Measurements from ENCODE around the gene NBL1.
"Not testable (repeated sequence)": the region's sequence is repeated elsewhere in the genome, so short reads cannot be mapped to it uniquely, and the experiment has no call there.

NBL1 gene

DNA sequence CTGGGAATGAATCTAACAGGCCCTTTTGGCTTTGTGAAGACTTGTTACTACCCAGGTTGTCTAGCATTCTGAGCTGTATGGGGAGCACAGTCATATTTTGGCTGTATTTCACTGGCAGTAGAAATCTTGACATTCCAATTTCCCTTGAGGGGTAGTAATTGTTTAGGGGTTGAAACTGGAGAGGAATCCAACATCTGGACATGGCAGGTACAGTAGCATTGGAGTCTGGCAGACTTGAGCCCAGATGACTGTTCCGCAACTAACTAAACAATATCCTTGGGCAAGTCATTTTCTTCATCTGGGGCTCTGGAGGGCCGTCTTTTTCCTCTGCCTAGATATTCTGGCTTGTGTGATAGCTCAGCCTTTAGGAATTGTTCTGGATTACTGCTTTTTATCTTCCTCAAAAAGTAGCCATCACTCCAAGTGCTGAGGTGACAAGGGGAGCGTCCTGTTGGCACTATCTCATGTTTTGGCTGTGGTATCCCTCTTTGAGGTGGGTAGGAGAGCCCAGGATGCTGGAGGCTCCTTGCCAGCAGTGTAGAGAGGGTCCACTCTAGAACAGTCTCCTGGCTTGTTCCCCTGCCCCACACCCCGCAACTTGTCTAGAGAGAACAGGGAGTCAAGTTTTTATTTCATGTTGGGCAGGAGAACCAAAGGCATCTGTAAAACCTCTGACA is 22.7 kb upstream of the NBL1 start:
- no peak for DNase-seq (ENCODE audit: low read depth in 2 of 2, low spot score in 1 of 2)

DNA sequence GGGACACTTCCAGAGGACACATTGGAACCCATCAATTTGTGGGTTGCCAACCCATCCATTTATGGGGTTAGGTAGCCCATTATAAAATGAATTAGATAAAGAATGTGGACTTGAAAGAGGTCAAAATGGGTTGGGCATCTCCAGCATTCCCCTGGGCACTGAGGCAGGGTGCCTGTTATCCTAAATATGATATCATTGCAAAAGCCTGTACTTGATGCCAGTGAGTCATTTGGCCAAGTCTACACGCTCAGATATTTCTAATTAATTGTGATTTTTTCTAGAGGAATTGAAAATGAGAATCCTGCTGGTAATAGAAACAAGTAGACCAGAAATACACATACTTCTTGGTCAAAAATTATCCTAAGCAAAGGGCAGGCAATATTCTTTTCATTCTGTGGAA is 21.9 kb upstream of the NBL1 start:
- no peak for DNase-seq (ENCODE audit: low read depth in 2 of 2, low spot score in 1 of 2)

DNA sequence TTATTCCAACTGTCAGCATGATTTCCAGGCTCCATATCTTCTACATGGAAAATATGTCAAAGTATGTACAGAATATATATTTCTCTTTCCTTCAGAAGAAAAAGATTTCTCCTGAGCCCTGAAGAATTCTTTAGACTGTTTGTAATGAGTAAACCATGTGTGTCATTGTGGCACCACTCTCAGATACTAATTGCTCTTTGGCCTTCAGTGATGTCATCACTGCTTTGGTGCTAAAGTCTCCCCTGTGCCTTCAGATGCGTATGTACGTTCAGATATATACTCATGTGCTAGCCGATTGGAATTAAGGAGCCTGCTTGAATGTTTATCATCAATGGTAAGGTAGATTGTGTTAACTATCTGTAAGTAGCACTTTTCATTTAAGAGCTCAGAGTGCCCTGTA is 20.6 kb upstream of the NBL1 start:
- DNase-seq (ENCODE audit: low read depth in 2 of 2, low spot score in 1 of 2): no peak

DNA sequence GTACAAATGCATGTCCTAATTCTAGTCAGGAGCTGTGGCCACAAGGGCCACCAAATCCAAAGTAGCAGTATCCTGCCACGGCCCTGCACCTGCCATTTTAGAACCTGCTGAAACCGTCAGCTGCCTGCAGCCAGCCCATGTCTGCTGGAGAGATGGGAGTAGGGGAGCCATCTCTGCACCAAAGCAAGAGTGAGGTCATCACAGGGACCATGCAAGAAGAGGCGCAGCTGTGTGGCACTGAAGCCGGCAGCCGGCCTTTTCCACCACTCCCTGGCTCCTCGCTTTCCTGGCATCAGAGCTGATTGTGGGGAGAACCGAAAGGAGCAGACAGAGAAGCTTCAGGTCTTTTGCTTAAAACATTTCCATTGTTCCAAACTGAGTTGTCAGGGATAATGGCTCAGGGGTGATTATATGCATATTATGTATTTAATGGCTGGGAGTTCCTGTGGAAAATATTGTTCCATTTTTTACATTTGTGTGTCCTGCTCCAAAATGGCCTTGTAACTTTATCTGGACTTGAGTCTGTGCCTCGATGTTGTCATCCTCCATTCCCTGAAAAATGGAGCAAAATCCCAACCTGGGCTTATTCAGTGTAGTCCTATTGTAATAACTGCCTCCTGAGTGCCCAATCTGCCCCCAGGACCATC is 18.7 kb upstream of the NBL1 start:
- DNase-seq (ENCODE audit: low read depth in 2 of 2, low spot score in 1 of 2): no peak

DNA sequence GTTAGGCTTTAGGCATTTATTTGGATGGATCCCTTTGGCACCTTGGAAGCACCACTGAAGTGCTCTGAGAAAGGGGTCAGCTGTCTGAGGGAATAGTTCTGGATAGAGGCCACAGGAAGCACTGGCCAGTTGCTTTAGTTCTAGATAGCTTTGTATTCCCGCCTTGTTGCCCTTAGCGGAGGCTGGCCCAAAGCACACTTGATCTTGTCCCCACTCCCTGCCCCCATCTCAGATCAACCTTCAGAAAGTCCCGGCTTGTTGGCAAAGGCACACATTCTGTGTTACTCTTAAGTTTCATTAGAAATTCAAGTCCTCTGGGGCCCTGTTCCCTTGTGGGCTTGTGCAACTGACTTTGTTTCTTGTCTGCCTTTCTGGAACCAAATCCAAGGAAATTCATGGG is 15.2 kb upstream of the NBL1 start:
- DNase-seq (ENCODE audit: low read depth in 2 of 2, low spot score in 1 of 2): no peak

DNA sequence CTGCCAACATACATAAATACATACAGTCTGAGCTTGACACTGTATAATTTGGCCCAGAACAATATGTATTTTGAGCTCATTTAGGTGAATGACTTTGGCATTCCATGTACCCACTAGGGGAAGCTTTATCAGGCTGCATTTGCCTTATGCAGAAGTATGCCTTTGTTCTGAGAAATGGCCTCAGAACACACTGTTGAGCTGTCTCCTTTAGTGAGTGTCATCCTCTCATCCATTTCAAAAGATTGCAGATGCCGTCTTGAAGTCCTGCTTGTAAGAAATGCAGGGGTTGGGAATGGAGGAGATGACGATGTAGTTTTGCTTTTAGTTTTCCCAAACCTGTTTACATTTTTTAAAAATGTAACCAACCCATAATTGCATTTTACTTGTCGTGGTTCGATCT is 14.8 kb upstream of the NBL1 start:
- DNase-seq (ENCODE audit: low read depth in 2 of 2, low spot score in 1 of 2): no peak

DNA sequence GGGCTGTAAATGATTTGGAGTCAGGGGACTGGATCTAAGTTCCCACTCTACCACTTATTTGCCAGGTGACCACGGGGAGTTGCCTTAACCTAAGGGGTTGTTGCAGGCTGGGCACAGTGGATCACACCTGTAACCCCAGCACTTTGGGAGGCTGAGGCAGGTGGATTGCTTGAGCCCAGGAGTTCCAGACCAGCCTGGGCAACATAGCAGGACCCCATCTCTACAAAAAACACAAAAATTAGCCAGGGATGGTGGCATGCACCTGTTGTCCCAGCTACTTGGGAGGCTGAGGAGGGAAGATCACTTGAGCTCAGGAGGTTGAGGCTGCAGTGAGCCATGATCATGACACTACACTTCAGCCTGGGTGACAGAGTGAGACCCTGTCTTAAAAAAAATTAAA is 13.9 kb upstream of the NBL1 start:
- DNase-seq (ENCODE audit: low read depth in 2 of 2, low spot score in 1 of 2): not testable (repeated sequence)

DNA sequence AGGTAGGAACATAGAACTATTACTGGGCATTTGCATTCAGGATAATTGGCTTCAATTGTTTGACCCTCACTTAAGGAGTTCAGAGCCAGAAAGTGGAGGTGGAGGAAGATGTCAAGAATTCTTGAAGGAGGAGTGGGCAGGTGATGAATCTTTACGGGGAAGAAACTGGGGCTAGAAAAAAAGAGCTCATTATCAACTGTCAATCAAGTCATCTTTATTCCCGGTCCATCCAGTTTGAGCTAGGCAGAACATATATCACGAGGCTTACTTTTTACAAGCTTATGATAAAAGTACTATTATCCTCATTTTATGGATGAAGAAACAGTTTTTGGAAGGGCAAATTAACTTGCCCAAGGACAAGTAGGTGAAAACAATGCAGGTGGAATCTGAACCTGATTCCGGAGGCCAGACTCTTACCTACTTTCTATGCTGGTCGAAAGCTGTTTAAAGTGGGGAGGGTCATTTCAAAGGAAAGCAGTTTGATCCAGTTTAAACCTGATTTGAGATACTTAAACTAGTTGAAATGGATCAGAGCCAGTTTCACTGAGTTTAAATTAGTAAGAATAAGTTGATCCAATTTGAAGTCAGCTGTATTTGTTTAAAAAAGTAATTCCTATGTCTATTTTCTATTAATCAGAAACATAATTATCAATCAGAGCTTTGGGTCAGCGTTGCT is 13.3 kb upstream of the NBL1 start:
- DNase-seq (ENCODE audit: low read depth in 2 of 2, low spot score in 1 of 2): no peak

DNA sequence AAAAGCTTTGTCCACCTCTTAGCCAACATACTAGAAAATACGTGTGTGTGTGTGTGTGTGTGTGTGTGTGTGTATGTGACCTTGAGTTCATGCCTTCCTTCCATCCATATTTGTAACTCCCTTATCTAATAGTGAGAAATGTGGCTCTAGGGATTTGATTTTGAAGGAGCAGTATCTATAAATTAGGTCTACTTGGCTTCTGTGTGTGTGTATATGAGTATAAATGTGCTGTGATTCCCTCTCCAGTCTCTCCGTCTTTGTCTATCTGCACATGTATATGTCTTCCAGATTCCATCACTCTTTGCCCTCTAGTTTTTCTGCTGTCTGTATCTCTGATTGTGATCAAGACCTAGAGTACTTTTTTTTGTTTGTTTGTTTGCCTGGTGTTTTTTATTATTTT is 11.9 kb upstream of the NBL1 start:
- no peak for DNase-seq (ENCODE audit: low read depth in 2 of 2, low spot score in 1 of 2)

DNA sequence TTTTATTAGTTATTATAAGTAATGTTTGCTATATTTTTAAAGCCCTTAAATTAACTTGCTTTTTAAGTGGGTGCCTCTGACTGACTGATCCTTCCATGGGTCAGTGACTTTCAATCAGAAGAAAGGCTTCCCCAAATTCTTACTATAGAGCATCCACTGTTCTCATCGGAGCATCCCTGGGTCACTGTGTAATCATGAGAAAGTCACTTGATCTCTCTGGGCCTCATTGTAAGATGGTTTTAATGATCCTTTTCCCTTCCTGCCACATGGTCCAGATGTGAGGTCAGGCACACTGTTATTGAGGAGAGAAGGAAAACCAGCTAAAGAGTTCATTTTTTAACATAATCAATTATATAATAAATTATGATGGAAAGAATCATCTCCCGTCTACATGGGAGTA is 11.0 kb upstream of the NBL1 start:
- no peak for DNase-seq (ENCODE audit: low read depth in 2 of 2, low spot score in 1 of 2)

DNA sequence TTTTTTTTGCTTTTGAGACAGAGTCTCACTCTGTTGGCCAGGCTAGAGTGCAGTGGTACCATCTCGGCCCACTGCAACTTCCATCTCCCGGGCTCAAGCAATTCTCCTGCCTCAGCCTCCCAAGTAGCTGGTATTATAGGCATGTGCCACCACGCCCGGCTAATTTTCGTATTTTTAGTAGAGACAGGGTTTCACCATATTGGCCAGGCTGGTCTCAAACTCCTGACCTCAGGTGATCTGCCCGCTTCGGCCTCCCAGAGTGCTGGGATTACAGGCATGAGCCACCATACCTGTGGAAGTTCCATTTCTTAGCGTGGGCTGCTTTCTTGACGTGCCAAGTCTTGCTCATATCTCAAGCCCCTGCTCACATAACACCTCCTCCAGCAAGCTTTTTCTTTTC is 9.0 kb upstream of the NBL1 start:
- not testable (repeated sequence) for DNase-seq (ENCODE audit: low read depth in 2 of 2, low spot score in 1 of 2)

DNA sequence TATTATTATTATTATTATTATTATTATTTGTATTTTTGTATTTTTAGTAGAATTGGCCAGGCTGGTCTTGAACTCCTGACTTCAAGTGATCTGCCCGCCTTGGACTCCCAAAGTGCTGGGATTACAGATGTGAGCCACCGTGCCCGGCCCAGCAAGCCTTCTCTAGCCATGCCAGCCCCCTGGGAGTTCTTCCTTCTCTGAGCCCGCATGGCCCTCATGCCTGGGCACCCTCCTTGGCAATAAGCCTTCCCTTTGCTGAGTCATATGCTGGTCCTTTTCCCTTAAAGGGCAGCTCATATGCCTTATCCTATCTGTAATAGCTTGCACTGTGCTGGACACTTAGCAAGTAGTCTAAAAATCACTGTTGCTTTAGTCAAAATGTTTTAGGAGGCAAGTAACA is 8.5 kb upstream of the NBL1 start:
- no peak for DNase-seq (ENCODE audit: low read depth in 2 of 2, low spot score in 1 of 2)

DNA sequence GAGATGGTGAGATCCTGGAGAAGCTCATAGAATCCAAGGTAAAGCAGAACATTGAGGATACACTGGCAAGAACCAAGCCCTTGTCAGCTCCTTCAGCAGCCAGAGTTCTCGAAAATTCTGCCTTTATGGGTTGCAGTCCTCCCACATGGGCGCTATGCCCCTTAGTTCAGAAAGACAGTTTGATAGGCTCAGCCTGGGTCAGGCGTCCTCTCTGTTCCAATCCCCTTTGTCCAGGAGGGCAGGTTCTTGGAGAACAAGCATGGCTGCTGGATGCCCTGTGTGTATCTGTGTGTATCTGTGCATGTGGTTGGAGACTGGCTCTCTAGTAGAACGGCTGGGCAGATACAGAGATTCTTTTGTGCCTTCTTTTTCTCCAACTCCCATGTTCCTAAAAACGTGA is 8.0 kb upstream of the NBL1 start:
- no peak for DNase-seq (ENCODE audit: low read depth in 2 of 2, low spot score in 1 of 2)

DNA sequence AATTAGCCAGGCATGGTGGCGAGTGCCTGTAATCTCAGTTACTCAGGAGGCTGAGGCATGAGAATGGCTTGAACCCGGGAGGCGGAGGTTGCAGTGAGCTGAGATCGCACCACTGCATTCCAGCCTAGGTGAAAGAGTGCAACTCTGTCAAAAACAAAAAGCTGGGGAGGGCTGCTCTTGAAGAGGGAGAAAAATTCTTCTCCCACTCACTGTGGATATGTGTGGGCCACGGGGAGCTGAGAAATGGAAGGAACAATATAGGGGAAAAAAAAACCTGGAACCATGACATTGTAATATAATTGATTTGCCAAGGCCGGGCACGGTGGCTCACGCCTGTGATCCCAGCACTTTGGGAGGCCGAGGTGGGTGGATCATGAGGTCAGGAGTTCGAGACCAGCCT is 7.4 kb upstream of the NBL1 start:
- DNase-seq (ENCODE audit: low read depth in 2 of 2, low spot score in 1 of 2): not testable (repeated sequence)

DNA sequence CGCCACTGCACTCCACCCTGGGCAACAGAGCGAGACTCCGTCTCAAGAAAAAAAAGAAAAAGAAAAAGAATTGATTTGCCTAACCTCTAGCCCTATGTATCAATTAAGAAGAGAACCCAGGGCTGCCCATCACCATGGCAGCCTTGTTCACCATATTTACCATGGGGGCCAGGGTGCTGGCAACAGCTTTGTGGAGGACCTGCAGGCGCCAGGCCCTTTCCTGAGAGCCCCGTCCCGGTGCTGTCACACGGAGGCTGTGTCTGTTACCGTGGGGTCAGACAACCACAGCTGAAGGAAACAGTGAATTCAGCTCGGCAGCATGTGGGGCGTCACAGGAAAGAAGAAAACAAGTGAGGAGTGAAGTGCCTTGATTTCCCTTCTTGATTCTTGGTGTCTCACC is 6.5 kb upstream of the NBL1 start:
- DNase-seq (ENCODE audit: low read depth in 2 of 2, low spot score in 1 of 2): no peak

DNA sequence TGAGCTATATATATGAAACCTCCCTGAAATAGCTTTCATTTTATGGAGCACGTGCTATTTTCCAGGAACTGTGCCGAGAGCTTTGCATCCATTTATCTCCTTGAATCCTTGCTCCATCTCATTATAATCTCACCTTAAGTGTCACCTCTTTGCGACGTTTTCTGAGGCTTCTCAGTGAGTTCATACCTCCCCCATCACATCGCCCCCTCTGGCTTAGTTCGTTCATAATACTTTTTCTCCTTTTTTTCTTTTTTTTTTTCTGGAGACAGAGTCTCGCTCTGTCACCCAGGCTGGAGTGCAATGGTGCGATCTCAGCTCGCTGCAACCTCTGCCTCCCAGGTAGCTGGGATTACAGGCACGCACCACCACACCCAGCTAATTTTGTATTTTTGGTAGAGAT is 4.9 kb upstream of the NBL1 start:
- DNase-seq (ENCODE audit: low read depth in 2 of 2, low spot score in 1 of 2): not testable (repeated sequence)

DNA sequence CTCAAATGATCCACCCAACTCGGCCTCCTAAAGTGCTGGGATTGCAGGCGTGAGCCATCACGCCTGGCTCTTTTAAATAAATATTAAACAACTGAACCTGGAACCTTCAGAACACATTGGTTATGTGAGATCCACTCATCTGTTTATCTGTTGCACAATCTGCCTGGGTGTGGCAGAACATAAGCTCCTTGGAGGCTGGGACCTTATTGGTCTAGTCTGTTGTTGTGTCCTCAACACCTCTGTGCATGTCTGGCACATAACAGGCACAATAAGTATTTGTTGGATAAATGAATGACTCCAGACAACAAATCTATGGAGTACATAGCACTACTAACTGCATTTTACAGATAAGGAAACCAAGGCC is 4.1 kb upstream of the NBL1 start:
- DNase-seq (ENCODE audit: low read depth in 2 of 2, low spot score in 1 of 2): no peak

DNA sequence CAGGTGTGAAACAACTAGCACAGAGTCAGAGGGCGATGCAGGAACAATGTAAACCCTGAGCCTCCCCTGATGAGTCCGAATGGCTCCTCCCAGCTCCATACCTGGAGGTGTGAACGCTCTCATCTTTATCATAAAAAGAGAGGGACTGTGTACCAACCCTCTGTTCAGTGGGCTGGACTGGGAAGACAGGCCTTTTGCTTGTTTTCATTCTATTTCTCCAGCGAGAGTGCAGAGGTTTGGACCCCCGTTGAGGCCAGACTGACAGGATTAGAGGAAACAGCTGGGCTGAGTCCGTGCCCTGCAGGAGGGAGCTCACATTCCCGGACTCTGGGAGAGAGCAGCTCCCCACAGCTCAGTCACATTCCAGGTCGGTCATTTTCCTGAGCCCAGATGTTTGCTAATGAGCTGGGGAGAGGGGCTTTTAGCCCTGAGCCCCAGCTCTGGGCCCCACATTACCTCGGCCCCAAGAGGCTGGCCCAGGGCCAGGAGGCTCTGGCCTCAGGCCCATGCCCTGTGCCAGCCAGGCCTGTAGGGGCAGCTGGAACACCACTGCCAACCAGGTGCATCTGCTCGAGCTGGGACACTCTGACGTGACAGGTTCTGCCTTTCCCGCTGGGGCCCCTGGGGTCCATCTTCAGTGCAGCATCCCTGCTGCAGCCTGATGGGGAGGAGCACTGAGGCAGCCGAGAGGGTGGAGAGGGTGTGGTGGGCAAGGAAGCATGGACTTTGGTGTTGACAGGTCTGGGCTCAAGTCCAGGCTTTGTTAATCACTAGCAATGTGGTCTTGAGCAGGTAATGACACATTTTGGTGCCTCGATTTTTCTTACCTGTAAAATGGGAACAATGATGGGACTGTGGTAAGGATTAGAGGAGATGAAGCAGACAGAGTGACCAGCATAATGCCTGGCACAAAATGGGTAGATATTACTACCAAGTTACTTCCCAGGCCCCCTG is 3.5 kb upstream of the NBL1 start:
- no peak for DNase-seq (ENCODE audit: low read depth in 2 of 2, low spot score in 1 of 2)

DNA sequence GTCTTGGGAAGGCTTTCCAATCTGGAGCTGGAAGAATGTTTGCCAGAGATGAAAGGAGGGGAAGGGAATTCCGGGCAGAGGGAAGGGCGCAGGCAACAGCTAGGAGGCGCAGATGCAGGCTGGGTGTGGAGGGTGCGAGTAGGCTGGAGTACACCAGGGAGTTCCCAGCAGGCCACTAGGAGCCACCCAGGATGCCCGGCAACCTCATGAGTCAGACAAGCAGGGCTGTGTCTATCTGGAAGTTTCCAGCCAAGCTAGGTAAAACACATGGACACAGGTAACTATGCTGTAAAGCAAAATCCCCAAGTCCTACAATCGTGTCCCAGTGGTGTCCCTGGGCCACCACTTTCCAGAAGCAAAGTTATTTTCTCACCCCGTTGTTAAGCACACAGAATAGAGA is 990 bp upstream of the NBL1 start:
- no peak for DNase-seq (ENCODE audit: low read depth in 2 of 2, low spot score in 1 of 2)

DNA sequence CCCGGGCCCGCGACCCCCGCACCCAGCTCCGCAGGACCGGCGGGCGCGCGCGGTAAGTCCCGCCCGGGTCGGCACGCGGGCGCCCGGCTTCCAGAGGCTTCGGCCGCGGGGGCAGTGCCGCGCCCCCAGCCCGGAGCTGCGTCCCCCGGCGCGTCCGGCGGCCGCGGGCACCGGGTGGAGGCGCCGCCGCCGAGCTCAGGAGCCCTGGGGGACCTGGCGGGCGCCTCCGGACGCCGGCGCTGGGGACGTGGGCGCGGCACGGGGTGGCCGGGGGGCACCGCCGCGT is 227 bp downstream of the NBL1 start:
- no peak for DNase-seq (ENCODE audit: low read depth in 2 of 2, low spot score in 1 of 2)

DNA sequence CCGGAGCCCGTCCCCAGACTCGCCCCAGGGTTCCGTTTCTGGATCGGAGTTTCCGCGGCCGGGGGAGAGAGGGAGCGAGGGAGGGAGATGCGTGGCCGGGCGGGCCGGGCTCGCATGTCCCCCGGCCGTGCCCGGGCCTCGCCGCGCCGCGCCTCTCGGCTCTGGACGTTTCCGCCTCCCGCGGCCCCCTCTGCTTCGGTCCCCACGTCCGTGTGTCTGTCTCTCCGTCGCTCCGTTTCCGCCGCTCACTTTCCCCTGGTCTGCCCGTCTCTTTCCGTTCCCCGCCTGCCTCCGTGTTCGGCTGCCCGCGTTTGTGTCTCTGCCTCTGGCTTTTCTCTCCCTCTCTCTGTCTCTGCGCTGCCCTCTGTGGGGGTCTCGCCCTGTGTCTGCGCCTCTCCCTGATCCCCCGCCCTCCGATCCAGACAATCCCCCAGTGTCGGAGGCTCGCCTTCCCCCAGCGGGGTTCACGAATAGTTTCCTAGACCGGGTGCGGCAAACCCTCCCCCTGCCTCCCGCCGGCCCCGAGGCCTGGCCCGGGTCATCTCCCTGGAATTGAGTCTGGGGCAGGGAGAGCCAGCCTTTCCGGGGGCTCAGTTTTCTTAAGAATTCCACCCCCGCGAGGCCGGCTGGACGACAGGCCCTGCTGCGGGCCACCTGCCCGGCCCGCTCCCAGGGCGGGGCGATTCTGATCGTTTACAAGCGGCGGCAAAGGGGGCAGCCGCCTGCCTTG is 735 bp downstream of the NBL1 start:
- DNase-seq (ENCODE audit: low read depth in 2 of 2, low spot score in 1 of 2): no peak

Measured in stimulated activated CD8-positive, alpha-beta memory T cell treated with anti-CD3 and anti-CD28 coated beads, Interleukin-4, amount 100 ng/mL, for 4 hours (primary cell).